ENCODE results near the gene ATP9B. TPM values are rescaled to one million over a fixed set of nuclear protein-coding genes. Genes with fewer than 3 reads are reported as not detected.
A peak's percentile ranks its signal among the peaks of the same experiment; 100 is the strongest.
"Not testable (repeated sequence)": the region's sequence is repeated elsewhere in the genome, so short reads cannot be mapped to it uniquely, and the experiment has no call there.

Gene ATP9B
- polyA plus RNA-seq, 4 donors = 29.3 to 36.4 (median 32.7) TPM

DNA sequence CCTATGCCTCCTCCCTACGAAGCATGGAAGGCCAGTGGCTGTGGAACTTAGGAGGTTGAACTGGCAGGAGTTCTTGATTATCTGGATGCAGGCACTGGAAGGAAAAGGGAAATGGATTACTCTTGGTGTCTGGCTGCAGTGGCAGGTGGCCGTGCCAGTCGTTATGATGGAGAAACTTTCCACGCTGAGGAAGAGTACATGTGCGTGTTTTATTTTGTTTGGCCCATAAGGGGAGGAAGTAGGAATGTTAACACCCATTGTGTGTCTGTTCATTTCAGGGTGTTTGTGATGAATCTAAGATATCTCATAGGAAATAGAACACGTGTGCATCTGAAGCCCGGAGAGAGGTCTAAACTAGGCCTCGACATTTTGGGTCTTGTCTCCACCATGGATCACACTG, 203.7 kb downstream of the ATP9B start:
- DNase-seq (ENCODE audit: low read depth in 4 of 4, low spot score in 3 of 4) = no peak

DNA sequence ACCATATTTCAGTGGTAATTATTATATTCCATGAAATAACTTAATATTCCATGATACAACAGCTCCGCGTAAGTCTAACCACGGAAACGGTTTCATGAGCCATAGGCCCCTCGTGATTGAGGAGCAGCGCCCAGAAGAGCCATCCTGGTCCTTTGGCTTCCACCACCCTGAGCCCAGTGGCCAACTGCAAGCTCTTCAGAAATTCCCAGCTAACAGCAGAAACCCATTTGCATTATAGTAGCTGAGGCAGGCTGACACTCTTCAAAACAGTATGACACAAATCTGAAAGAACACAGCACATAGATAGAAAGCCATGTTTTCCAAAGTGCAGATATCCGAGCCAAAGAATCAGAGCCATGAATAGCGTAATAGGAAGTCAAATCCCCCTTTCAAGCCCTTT, 205.6 kb downstream of the ATP9B start:
- no peak for DNase-seq (ENCODE audit: low read depth in 4 of 4, low spot score in 3 of 4)

DNA sequence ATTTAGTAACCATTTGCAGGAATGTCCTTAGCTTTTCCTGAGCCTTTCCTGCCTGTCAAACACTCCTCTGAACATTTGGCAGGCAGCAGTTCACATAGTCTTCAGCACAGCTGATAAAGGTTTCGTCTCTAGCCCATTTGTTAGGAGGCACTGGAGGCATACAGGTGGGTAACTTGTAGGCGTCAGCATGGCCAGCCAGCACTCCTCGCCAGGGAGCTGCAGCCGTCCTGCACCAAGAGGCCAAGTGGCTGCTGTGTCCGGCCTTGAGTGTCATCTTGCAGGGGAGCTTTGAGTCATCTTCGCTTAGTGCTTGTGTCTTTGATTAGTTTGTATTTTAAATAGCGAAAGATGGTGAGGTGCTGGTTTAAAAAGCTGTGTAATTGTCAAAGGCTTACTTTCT, 206.3 kb downstream of the ATP9B start:
- no peak for DNase-seq (ENCODE audit: low read depth in 4 of 4, low spot score in 3 of 4)

DNA sequence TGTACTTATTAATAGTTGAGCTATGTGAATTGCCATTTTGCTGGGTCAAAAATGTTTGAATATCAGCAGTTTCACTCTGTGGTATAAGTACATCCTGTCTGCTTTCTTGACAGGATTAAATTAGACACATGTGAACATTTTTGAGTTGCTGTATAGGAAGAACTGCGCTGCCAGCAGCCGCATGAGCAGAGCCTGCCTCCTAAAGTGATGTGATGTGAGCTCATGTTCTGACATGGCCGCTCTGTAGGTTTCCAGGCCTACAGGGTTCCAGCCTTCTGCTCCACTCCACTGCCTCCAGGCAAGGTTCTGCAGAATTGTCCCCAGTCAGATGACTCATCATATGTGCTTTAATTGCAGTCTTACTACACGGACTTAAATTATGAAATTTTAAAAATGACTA, 206.8 kb downstream of the ATP9B start:
- DNase-seq (ENCODE audit: low read depth in 4 of 4, low spot score in 3 of 4) = no peak

DNA sequence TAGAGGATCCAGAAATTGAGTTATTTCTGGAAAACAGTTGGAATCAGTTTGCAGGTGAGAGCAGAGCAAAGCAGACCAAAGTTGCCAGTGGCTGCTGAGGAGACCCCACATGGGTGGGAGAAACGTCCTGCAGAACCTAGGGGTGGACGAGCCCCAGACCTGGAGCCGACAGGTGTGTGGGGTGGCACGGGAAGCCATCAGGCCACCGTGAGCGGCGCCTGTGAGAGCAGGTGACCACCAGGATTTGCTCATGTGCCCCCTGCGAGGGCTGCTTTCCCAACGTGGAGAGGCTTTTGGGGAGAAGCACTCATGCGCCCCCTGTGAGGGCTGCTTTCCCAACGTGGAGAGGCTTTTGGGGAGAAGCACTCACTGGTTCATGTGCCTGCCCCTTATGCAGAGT, 209.7 kb downstream of the ATP9B start:
- no peak for DNase-seq (ENCODE audit: low read depth in 4 of 4, low spot score in 3 of 4)

DNA sequence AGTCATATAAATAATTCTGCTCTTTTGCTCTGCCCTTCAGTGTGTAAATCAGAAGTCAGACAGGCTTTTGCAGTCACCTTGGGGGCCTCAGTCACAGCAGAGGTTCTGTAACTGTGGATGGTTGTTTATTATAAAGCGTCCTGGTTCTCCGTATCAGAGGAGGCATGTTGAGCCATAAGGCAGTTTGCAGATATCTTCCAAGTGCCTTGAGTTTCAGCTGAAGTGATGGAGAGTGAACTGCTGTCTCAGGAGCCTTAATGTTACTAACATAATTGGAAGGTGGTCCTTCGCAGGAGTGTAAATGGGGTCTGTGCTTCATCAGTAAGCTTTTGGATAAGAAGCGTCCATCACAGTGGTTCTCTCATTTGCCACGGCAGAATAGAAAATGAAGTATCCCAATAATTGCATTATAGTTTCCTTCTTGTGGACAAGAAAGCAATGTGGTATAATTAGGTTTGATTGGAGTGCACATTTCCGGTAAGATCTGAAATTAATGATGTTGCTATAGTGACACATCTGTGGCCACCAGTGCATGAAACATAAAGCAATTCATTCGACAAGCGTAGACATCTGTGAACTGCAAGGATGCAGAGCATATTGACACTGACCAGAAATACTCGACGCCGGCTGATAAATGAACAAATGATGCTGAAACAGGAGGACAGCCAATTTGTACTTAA, 214.1 kb downstream of the ATP9B start:
- no peak for DNase-seq (ENCODE audit: low read depth in 4 of 4, low spot score in 3 of 4)

DNA sequence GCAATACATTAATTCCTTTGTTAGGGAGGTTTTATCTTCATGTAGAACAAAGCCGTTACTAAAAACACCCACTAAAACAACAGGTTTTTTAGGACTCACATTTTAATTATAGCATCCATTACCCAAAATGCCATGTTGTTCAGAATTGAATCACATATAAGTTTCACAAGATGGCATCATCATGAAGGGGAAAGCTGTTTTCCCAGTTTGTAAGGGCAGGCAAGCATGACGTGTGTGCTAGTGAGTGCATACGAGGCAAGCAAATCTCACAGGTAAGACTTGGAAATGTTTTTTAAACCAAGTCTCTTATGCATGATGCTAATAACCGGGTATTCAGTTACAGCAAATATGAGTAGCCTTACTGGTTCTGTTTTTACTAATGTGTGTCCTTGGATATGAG, 214.7 kb downstream of the ATP9B start:
- no peak for DNase-seq (ENCODE audit: low read depth in 4 of 4, low spot score in 3 of 4)

DNA sequence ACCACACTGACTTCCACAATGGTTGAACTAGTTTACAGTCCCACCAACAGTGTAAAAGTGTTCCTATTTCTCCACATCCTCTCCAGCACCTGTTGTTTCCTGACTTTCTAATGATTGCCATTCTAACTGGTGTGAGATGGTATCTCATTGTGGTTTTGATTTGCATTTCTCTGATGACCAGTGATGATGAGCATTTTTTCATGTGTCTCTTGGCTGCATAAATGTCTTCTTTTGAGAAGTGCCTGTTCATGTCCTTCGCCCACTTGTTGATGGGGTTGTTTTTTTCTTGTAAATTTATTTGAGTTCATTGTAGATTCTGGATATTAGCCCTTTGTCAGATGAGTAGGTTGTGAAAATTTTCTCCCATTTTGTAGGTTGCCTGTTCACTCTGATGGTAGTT, 216.0 kb downstream of the ATP9B start:
- DNase-seq (ENCODE audit: low read depth in 4 of 4, low spot score in 3 of 4) = not testable (repeated sequence)

DNA sequence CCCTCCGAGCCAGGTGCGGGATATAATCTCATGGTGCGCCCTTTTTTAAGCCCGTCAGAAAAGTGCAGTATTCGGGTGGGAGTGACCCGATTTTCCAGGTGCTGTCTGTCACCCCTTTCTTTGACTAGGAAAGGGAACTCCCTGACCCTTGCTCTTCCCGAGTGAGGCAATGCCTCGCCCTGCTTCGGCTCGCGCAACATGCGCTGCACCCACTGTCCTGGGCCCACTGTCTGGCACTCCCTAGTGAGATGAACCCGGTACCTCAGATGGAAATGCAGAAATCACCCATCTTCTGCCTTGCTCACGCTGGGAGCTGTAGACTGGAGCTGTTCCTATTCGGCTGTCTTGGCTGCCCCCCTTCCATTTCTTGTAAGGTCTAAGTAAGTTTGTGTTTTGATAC, 221.2 kb downstream of the ATP9B start:
- DNase-seq (ENCODE audit: low read depth in 4 of 4, low spot score in 3 of 4) = not testable (repeated sequence)

DNA sequence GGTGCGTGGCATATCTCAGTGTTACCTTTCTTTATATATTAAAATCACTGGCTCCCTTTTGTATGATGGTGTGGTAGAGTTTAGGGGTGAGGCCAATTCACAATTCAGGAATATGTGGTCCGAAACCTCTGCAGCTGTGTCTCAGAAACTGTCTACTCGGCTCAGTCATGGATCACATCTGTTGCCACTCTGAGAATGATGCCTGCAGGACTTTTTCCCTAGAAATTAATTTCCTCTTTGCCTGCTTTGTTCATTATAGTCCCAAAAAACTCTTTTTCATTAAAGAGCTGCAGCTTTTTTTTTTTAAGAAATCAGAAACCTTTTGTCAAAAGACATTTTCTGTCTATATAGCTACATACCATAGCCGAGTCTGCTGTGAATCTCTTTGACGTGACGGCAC, 221.7 kb downstream of the ATP9B start:
- DNase-seq (ENCODE audit: low read depth in 4 of 4, low spot score in 3 of 4) = no peak

DNA sequence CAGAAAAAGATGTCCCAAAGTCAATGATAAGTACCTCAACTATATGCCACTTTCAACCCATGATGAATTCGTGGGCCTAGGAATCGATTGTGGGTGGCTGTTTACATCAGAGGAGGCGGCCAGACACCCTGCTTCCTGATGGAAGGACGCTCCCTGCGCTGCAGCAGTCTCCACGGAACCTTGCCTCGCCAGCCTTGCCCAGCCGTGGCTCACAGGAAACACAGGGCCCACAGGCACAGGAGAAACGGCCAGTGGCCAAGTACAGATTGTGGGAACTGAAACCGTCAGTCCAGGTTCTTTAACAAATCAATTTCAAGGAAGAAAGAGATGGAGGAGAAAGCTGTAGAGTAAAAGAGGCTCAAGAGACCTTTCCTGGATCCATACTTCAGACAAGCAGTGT, 225.0 kb downstream of the ATP9B start:
- no peak for DNase-seq (ENCODE audit: low read depth in 4 of 4, low spot score in 3 of 4)

DNA sequence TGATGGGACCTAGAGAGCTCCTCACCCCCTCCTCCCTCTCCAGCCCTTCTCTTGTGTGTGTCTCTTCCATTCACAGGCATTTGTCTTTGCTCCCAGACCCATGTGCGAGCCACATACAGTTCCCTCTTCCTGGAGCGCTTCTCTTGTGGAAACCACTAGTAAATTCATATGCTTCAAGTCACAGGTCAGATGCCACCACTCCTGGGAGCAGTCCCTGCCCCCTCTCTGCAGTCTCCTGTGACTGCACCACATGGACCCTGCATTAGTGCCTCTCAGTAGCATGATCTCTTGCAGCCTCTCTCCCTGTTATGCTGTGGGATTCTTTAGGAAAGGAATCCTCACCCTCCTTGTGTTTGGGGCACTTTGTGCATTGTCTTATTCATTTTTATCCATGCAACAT, 230.1 kb downstream of the ATP9B start:
- DNase-seq (ENCODE audit: low read depth in 4 of 4, low spot score in 3 of 4) = no peak

DNA sequence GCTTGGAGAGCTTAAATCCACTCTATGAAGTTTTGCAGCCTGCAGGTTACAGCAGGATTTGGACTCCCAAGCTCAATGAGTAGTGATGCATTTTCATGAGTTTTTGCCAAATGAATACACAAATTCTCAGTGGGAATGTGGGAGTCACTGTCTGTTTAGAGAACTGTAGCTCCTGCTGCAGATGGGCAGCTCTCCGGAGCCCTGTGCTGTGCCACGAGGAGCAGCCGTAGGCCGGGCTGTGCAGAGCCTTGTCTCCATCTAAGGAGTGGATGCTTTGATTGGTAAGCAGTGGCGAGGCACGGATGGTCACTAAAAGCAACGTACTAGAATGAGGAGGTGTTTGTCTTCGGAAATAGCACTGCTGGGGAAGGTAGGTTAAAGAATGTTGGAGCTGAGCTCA, 230.5 kb downstream of the ATP9B start:
- DNase-seq (ENCODE audit: low read depth in 4 of 4, low spot score in 3 of 4) = no peak

DNA sequence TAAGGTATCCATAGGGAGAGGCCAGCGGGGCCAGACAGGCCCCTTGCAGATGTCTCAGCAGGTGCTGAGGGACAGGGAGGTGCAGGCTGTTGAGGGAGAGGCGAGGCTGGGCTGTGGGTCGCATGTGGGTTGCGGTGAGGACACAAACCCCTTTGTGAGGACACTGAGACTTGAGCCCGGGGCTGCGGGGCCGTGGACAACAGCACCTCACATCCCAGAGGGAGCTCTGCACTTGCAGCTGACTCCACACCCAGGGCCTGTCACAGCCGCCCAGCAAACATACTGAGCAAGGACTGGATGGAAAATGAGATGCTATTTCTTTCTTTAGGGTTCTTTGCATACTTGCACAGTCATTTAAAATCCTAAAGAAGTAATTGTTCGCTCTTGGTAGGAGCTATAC, 231.2 kb downstream of the ATP9B start:
- DNase-seq (ENCODE audit: low read depth in 4 of 4, low spot score in 3 of 4) = no peak

DNA sequence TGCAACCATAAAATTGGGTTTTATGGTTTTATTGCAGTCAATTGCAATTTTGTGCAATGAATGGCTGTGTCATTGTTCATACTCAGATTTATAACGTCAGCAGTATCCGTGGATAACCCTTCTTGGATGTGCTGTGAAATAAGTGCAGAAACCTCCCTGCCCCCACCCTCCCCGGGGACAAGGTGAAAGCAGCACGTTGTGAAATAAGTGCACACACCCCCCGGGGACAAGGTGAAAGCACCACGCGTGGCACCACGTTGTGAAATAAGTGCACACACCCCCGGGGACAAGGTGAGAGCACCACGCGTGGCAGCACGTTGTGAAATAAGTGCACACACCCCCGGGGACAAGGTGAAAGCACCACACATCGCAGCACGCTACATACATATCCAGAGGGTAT, 232.9 kb downstream of the ATP9B start:
- DNase-seq (ENCODE audit: low read depth in 4 of 4, low spot score in 3 of 4) = no peak

DNA sequence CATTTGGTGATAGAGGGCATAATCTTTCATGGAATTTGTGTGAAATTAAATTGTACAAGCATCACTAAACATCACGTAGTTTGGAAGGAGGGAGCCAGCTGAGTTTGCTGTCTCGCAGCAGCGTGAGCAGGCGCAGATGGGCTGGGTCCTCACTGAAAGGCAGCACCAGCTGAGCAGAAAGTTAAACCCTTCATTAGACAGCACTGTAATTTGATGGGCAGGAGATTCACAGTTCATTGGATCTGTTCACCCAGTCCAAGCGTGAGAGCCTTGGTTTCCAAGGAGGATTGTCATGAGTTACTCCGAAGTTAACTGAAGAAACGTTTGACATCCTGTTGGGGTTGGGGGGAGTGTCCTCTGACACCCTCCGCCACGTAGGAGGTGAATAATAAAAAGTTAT, 236.7 kb downstream of the ATP9B start:
- DNase-seq (ENCODE audit: low read depth in 4 of 4, low spot score in 3 of 4) = peak in 1 of 4 donors; percentile 30

DNA sequence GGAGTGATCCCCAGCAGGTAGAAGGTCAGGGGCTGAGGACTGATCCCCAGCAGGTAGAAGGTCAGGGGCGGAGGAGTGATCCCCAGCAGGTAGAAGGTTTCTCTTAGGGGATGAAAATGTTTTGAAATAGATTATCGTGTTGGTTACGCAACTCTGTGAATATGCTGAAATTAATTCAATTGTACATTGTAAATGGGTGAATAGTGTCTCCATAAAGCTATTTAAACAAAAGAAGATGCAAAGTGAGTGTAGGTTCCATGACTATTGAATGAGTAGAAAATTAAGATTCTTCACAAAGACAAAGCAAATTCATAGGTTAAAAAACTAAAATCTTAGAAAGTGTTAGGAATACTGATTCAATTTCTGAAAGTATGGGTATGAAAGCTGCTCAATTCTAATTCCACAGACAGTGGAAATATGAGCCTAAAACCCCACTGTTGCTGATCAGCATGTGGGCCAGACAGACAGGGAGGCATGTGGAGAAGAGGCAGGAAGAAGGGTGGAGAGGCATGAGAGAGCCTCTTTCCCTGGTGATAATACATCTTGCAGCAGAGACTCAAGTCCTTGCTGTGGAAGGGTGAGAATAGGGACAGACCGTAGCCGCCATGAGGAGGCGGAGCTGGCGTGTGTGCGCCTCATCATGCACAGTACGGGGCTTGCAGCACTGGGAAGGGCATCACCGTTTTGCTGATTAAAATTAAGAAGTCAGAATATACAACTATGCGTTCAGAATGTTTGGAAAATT, 240.6 kb downstream of the ATP9B start:
- no peak for DNase-seq (ENCODE audit: low read depth in 4 of 4, low spot score in 3 of 4)

DNA sequence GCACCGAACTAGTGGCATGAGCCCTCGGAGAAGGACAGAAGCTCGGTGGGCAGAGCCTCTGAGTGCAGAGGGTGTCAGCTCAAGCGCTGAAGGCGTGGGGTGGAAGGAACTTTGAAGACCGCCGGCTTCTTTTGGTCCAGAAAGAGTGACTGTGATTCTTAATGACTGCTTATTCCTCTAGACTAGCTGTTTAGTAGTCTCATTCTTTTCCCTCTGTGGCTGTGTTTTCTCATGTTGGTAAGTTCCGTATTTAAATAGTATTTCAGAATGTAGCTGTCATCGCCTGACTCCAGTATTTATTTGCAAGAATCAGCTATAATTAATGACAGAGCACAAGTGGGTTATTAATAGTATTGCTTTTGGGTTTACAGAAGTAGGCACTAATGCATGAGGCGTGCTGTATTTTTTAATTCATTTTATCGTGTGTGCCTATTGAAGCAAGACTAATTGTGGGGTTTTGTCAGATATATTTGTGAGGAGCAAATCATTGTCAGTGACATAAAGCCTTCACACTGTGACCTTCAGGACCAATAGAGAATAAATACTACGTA, 245.7 kb downstream of the ATP9B start:
- DNase-seq (ENCODE audit: low read depth in 4 of 4, low spot score in 3 of 4) = no peak

DNA sequence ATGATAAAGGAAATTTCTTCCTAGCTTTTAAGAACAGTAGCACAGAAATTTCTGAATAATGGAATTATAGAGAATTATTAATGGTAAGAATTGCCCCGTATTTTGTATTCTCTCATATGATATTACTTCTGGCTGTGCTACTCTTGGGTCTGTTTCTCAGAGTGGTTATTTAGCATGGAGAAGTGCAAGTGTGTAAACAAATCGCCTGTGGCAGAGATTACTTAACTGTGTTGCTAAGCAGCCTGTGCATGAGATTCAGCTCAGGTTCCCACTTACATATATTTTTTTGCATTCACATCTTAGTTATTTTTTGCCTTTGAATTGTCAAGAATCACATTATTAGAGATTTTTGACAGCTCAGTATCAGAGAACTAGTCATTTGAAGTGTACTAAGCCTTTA, 246.4 kb downstream of the ATP9B start:
- no peak for DNase-seq (ENCODE audit: low read depth in 4 of 4, low spot score in 3 of 4)

DNA sequence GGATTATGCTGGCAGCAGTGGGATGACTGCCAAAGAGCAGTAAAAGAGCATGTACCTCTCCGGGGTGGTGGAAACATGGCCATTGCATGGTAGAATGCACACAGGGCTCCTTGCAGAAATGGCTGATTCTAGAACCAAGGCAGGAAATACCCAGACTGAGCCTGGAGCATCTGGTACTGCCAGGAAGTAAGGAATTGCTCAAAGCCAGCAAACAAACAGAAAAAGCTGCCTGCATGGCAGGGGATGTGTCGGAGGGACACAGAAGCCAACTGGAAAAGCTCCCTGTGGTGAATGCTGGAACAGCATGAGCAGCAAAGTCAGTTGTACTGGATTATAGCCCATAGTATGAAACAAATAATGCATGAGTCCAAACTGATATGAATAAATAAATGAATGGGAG, 248.5 kb downstream of the ATP9B start:
- DNase-seq (ENCODE audit: low read depth in 4 of 4, low spot score in 3 of 4) = no peak

DNA sequence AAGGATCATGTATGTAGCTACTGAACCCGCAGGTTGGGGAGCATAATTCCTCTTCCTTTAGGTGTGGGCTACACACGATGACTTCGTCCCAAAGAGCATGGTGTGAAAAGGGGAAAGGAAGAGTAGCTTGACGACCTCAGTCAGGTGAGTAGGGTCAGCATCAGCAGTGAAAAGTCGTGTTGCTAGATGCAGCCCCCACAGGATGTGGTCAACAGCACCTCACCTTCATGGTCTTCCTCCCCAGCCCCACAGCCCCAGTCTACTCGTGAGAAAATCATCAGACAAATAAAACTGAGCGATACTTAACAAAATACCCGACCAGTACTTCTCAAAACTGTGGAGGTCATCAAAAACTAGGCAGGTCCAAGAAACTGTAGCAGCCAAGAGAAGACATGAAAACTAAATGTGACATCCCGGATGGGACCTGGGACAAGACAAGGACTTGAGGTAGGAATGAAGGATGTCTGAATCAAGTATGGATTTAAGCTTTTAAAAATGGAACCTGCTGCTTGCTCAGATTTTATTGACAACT, 249.0 kb downstream of the ATP9B start:
- no peak for DNase-seq (ENCODE audit: low read depth in 4 of 4, low spot score in 3 of 4)
